ENCODE results near the gene OR2K2.
"Not testable (repeated sequence)": the region's sequence is repeated elsewhere in the genome, so short reads cannot be mapped to it uniquely, and the experiment has no call there.

The OR2K2 gene, protein sequence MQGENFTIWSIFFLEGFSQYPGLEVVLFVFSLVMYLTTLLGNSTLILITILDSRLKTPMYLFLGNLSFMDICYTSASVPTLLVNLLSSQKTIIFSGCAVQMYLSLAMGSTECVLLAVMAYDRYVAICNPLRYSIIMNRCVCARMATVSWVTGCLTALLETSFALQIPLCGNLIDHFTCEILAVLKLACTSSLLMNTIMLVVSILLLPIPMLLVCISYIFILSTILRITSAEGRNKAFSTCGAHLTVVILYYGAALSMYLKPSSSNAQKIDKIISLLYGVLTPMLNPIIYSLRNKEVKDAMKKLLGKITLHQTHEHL

DNA sequence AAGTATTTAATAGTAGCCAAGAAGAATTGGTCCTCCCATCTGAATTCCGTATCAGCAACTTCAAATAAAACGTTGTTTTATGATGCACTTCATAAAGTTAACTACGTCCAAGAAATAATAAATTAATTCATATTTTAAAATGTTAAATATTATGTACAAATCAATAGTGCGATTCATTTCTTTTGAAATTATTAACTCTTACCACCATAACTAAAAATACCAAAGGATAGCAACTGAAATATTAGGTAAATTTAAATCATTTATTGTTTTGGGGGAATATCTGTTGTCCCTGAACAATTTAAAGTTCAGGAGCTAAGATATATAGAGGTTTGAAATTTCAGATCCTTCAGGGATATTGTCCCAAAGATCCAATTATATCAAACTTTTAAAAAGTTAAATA lies at the start of gene OR2K2:
Gene OR2K2, minus strand, starts transcription at position 101 of the 400 bp plus-strand sequence. CDS start 1,791 bp downstream, outside the sequence.
- no peak for DNase-seq (ENCODE audit: low spot score)

DNA sequence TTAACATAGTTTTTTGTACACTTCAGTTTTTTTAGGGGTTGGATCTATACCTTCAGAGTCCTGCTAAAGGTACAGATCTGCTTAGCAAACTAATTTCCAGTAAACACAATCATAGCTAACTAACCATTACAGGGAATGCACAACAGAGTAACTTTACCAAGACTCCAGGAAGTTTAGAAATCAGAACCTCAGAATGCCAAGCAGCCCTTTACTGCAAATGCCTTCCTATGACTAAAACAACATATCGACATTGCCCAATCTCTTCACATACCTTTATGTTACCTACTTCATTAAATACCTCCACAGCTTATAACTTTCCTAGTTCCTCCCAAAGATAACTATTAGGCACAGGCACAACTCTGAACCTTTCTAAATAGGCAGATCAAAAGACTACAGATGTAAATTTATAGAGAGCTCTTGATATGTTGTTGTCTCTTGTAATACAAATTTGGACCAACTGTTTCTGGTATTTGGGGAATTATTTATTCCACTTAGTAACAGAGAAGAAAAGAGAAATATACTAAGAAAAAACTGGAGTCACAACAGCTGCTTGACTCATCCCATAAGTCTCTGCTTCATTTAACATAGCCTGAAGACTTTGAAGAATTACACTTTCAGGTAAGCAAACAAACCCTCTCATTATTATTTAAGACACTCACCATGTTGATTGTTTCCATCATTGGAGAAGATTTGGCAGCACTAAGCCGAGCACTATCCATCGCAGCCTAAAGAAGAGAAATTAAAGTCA lies 46.0 kb upstream of the OR2K2 start:
- DNase-seq (ENCODE audit: low spot score), result no peak

DNA sequence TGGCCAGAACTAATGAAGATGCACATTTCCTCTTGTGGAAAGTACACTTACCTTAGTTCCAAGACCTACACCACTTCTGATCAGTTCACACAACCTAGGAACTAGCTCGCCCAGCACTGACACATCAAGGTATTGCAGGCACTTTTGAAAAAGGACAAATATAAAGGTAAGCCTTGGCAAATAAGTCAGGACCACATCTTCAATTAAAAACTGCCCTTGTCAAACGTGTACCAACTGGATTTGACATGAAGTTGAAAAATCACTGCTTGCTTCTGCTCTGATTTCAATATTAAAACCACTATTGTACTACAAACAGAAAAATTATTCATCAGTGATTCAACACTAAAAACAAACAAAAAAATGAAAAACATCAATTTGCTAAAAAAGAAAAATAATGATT lies 45.0 kb upstream of the OR2K2 start:
- no peak for DNase-seq (ENCODE audit: low spot score)

DNA sequence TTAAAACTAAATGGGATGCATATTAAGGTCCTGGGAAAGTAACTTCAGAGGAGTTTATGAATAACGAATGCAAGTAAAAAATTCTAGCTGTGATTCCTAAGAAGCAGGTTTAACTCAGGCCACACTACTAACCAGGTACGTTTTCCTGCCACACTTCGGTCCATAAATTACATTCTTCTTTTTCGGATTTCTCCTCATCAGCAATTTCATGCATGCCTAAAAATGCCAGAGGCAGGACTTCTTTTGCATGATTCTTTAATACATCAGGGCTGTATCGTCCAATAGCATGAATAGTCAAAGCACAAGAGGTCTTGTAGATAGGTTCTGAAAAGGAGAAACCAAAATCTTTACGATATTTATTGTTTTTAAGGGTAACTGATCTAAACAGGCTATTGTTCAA lies 42.3 kb upstream of the OR2K2 start:
- no peak for DNase-seq (ENCODE audit: low spot score)

DNA sequence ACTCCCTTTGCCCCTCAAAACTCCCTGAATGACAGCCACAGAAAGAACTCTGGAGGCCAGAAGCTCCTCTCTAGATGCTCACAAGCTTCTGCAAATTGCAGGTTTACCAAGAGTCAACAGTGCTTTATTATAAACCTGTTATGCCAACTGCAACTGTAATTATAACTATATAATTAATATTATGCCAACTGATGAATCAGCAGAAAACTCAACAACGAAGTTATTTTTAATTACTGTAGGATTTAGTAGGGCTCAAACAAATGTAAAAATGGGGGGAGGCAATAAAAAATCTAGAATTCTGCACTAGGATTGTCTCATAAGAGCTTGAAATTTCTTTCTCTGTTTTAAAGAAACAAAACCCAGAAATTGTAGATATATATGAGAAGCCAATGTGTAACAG lies 37.0 kb upstream of the OR2K2 start:
- DNase-seq (ENCODE audit: low spot score), result no peak

DNA sequence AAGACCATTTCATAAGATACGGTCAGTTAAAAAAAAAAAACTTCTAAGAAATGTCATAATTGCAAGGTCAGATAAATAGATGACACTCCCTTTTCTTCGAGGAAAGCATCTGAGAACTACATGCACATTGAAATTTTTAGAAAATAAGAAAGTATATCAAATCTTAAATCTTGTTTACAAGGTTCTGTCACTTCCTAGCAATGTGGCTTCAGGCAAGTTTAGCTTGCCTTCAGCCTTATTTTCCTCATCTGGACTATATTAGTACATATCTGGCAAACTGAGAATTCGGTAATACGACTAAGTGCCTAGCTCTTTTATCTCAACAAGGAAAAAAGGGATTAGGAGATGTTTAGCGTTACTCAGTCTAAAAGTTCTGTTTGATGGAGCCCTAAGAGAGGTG lies 32.5 kb upstream of the OR2K2 start:
- no peak for DNase-seq (ENCODE audit: low spot score)

DNA sequence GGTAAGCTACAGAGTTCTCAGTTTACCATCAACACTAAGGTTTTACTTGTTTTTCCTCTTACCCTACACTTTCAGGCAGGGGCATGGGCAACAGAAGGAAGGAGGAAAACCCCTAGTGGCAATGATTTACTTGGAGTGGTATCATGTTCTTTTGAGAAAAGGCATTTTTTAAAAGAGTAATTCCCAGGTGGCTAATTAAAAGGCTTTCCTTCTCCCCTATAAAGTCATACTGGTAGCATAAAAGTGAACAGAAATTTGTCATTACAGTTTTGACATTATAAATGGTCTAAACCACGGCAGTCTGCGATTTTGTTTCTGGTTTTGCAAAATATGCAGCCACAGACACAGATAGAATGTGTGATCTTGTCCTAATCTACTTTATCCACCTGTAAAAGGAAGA lies 30.9 kb upstream of the OR2K2 start:
- no peak for DNase-seq (ENCODE audit: low spot score)

DNA sequence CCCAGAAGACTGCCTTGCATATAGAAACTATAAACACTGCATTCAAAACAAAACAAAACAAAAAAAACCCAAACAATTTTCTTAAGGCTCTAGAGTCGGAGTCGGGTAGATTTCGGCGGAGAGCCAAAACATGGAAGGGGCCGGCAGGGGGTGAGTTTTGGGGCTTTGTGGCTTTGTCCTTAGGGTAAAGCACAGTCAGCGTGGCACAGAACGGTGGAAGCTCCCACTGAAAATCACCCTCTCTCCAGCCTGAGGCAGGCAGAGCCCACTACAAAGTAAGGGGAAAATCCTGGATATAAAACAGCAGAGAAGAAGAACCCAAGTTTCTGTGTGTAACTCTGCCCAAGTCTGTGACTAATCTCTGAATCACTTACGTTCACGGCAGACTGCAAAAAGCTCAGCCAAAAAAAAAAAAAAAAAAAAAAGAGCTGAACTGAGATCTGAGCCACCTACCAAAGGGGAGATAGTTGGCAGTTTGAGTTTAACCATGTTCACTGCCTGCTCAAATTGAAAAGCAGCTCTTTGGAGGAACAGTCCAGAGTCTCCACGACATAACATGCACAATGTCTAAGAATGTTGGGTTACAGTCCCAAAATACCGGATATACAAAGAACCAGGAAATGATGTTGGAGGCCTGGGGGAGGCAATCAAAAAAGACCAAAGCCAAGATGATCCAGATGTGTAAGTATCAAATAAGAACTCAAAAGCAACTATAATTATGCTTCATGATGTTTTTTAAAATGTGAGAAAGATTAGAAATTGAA lies 26.6 kb upstream of the OR2K2 start:
- DNase-seq (ENCODE audit: low spot score), result peak; percentile 96

DNA sequence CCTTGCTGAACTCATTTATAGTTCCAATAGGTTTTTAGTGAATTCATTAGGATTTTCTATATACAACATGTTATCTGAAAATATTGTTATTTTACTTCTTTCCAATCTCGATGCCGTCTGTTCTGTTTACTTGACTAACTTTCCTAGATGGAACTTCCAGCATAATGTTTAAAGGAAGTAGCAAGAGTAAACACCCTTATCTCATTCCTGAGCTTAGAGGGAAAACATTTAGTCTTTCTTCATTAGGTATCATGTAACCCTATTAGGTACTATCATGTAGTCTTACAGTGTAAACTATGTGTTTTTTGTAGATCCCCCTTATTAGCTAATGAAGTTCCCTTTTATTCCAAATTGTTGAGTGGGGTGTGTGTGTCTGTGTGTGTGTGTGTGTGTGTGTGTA lies 22.5 kb upstream of the OR2K2 start:
- no peak for DNase-seq (ENCODE audit: low spot score)

DNA sequence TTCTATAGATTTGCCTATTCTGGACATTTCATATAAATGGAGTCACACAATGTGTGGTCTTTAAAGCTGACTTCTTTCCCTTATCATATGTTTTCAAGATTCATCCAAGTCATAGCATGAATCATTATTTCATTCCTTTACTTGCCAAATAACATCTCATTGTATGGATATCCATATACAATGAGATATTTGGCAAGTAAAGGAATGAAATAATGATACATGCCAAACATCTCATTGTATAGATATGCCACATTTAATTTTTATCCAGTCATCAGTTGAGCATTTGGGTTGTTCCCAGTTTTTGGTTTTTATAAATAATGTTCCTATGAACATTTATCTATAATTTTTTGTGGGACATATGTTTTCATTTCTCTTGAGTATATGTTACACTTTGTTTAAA lies 20.5 kb upstream of the OR2K2 start:
- no peak for DNase-seq (ENCODE audit: low spot score)

DNA sequence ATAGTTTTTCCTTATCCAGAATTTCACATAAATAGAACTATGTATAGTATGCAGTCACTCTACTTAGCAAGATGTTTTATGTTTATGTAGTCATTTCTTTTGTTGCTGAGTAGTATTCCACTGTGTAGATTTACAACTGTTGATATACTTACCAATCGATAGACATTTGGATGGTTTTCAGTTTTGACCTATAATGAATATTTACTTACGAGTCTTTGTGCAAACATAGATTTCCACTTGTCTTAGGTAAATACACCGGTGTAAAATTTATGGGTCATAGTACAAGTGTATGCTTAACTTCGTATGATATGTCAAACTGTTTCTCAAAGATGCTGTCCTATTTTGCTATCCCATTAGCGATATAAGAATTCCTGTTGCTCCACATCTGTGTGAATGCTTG lies 19.7 kb upstream of the OR2K2 start:
- no peak for DNase-seq (ENCODE audit: low spot score)

DNA sequence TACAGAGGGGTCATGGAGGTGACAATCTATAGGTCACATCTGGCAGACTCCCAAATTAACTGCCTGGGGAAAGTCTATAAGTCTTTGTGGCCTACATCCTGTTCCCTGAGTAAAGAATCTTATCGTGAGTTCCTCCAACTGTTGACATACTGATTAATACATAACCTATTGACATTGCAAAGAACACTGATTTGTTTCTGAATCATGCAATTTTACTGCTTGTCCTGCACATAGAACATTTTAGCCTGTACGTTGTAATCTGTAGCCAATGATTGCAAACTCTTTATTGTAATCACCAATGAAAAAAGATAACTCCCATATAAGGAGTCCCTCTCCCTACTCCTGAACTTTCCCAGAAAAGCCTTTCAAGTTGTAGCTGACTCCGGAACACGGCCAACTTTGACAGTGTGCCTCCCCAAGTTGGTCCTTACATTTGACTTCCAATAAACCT lies 18.8 kb upstream of the OR2K2 start:
- DNase-seq (ENCODE audit: low spot score), result no peak

DNA sequence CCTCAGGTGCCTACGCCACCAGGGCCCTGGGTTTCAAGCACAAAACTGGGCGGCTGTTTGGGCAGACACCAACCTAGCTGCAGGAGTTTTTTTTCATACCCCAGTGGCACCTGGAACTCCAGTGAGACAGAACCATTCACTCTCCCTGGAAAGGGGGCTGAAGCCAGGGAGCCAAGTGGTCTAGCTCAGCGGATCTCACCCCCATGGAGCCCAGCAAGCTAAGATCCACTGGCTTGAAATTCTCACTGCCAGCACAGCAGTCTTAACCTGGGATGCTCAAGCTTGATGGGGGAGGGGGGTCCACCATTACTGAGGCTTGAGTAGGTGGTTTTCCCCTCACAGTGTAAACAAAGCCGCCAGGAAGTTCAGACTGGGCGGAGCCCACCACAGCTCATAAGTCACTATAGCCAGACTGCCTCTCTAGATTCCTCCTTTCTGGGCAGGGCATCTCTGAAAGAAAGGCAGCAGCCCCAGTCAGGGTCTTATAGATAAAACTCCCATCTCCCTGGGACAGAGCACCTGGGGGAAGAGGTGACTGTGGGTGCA lies 4.4 kb upstream of the OR2K2 start:
- not testable (repeated sequence) for DNase-seq (ENCODE audit: low spot score)

DNA sequence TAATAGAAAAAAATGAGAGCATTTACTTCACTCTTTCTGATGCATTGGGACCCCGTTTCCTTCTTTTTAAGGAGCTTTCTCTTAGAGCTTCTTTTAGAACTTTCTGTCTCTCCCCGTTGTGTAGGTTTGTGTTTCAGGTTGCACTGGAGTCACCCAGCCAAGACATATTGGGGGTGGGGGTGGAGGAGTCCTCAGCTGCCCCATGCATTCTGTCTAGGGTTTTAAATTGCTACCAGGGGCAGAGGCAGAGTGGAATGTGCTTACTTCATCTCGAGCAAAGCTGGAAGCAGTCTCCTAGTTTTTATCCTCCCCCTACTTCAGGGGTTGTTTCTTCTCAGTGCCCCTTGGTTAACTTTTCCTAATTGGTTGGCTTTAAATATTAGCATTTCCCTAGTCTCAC lies 9.4 kb downstream of the OR2K2 start:
- no peak for DNase-seq (ENCODE audit: low spot score)

DNA sequence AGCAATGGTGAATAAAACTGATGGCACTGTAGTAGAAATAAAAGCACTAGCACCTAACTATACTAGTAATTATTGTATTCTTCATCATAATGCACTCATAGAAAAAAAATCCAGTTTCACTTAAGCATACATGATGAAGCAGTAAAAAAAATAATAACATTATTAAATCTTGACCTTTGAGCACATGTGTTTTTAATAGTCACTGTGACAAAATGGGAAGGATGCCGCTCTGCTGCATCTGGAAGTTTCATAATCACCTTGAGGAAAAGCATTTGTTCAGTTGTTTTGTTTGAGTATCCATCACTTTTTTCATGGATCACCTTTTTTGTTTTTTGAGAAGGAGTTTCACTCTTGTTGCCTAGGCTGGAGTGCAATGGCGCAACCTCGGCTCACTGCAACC lies 13.2 kb downstream of the OR2K2 start:
- no peak for DNase-seq (ENCODE audit: low spot score)

DNA sequence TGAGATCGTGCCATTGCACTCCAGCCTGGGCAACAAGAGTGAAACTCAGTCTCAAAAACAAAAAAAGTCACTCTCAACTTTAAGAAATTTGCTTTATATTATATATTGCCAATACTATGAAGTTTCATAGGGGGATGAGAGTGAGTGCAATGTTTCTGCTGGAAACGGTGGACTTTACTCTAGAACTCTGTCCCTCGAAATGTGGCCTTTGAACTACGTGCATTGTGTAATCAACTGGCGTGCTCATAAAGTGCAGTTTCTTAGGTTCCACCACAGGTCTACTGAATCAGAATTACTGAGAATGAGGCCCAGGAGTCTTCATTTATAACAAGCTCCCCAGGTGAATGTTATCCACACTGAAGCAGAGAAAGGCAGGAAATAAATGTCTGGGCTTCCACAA lies 24.1 kb downstream of the OR2K2 start:
- DNase-seq (ENCODE audit: low spot score), result no peak

DNA sequence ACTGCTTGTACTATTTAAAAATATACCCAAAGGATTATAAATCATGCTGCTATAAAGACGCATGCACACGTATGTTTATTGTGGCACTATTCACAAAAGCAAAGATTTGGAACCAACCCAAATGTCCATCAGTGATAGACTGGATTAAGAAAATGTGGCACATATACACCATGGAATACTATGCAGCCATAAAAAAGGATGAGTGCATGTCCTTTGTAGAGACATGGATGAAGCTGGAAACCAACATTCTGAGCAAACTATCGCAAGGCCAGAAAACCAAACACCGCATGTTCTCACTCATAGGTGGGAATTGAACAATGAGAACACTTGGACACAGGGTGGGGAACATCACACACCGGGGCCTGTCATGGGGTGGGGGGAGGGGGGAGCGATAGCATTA lies 26.0 kb downstream of the OR2K2 start:
- DNase-seq (ENCODE audit: low spot score), result not testable (repeated sequence)

DNA sequence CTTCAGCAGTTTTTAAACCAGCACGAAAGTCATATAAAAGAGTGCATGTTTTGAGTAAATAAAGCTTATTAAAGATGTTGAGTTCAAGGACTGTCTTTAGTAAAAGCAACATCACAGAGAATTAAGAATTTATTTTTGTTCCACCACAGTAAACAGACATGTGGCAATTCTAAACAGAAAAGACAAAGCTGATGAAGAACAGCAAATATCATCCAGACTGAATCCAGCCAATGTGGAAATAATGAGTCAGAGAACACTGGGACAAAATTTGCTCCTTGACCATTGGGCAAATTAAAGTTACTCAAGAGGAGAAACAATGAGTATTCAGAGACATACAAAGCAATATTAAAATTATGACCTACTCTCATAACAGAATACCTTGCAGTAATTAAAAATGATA lies 28.8 kb downstream of the OR2K2 start:
- DNase-seq (ENCODE audit: low spot score), result peak; percentile 43

DNA sequence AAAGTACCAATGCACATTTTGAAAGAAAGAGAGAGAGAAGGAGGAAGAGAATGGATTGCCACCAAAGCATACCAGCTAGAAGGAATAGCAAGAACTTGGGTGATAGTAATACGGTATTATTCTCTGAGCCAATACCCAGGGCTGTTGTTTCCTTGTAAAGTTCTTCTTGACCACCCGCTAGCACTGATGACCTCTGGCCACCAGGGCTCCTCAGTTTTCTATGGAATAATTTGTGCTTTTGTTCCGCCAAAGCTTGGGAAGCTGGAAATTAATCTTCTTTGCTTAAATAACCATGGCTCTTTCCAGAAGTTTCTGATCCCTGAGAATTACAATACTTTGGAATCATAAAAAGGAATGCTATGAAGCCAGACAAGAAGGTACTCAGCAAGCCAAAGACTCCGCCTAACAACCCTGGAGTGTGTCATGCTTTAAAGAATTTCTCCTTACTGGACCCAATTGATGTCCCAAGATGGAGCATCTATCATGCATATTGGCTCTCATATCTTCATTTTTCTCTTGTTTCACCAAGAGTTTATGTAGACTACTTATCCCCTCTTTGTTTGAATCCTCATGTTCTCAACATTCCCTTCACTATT lies 29.8 kb downstream of the OR2K2 start:
- no peak for DNase-seq (ENCODE audit: low spot score)

DNA sequence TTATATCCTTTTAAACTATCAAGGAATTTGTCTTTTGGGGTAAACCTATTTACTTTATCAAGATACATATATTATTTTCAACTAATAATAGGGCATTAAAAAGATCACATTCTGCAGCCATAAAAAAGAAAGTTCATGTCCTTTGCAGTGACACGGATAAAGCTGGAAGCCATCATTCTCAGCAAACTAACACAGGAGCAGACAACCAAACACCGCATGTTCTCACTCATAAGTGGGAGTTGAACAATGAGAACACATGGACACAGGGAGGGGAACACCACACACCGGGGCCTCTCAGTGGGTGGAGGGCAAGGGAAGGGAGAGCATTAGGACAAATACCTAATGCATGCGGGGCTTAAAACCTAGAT lies 30.4 kb downstream of the OR2K2 start:
- not testable (repeated sequence) for DNase-seq (ENCODE audit: low spot score)

DNA sequence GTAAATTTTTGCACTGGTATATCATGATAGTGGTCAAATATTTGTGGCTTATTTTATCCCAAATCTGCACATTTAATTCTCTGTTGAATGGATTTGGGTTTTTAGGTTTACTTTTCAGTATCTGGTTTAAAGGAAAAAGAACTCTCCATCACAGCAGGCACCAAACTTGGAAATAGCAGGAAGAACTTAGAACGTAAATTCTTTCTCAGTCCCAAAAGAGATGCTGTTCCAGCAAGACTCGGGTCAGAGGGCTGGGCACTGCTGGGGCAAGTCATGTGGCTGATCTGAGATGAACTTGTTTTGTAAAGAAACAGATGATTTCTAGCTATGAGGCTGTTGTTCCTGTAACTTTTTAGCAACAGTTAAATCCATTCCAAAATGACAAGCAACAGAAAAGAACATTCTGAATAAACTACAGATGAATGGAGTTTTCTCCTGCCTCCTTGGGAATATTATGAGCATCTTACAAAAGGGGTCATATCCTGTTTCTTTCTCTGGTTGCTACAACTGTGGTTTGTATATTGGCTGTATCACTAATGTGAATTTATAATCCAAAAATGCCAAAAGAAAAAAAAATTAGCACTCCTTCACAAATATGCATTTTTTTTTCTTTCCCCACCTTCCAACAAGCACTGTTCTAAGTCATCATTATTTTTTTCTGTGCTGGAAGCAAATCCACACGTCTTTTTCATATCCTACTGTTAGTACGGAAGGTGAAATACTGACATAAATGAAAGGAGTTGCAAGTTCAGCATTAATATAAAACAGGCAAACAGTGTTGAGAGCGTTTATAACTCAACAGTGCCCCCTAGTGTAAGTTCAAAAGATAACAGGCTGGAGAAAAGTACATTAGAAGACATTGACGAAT lies 31.1 kb downstream of the OR2K2 start:
- DNase-seq (ENCODE audit: low spot score), result peak; percentile 71

All from RKO (cell line).